Thyroid gland (tissue), 4 donors: ENCODE results near the gene DYNC2I2.

ENCODE experiments used
- CTCF ChIP-seq, 6 experiments: fragments of 200-600 bp in 3 of 6; fragments of 450-650 bp in 3 of 6; sonication (generic) in 3 of 6; IDR thresholded peaks; one replicate each; pipeline ENCODE4 v1.5.1; 2016 to 2019; ENCODE audit warnings: antibody characterized with exemption in 6 of 6, mild to moderate bottlenecking in 2 of 6, inconsistent platforms in 1 of 6, moderate library complexity in 1 of 6
- POLR2A ChIP-seq, 2 donors: fragments of 450-650 bp; IDR thresholded peaks; one replicate each; pipeline ENCODE4 v1.6.1; 2017; ENCODE audit warnings: antibody characterized with exemption in 2 of 2, mild to moderate bottlenecking in 2 of 2, moderate library complexity in 1 of 2

GRCh38 chr9:128600099-128600498 is 56.5 kb downstream of the DYNC2I2 start:
- no peak for TF ChIP-seq CTCF (IDR thresholded peaks at IDR 0.05)
- TF ChIP-seq POLR2A (IDR thresholded peaks at IDR 0.05) = no peak
